EH (cell line): ENCODE measurements around the gene APBA1.

Experiments used
- DNase-seq: peaks from one replicate; pipeline ENCODE4 v3.0.0-alpha.2; 2015; ENCODE audit warnings: low read depth

APBA1 gene

GRCh38 chr9:69657269-69657668 lies 14.9 kb downstream of the APBA1 start:
- no peak for DNase-seq

DNA sequence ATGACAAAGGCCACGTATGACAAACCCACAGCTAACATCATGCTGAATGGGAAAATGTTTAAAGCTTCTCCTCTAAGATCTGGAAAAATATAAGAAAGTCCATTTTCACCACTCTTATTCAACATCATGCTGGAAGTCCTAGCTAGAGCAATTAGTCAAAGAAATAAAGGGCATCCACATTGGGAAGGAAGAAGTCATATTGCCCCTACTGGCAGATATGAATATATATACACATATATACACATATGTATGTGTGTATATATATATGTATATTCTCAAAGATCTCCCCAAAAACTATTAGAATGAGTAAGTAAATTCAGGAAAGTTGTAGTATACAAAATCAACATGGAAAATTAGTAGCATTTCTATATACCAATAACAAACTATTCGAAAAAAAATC lies 17.1 kb downstream of the APBA1 start:
- DNase-seq = no peak

GRCh38 chr9:69653261-69653660 lies 18.9 kb downstream of the APBA1 start:
- no peak for DNase-seq

- peak; percentile 76 for DNase-seq
Observed at GRCh38 chr9:69649566-69650250, 22.5 kb downstream of the APBA1 start.

- DNase-seq = no peak
Observed at GRCh38 chr9:69647804-69648203, 24.4 kb downstream of the APBA1 start.

- no peak for DNase-seq
Observed at GRCh38 chr9:69646810-69647209, 25.4 kb downstream of the APBA1 start.

- DNase-seq = no peak
Observed at GRCh38 chr9:69645488-69645887, 26.7 kb downstream of the APBA1 start.

DNA sequence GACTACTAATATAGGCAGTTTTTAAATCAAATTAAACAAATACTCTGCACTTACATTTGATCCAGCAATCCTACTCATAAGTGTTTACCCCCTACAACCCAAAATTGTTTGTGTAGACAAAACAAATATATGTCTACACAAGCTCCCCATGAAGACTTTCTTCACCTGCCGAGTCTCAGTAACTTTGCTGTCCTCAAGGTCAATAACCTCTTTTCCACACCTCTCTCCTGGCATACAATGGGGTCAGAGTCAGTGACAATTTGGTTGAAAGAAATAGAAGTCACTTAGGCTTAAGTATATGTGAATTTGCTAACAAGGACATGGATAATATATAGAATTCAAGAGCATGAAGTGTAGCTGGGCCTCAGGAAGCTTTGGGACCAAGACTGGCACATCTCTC lies 29.1 kb downstream of the APBA1 start:
- DNase-seq = no peak

GRCh38 chr9:69637817-69638200 lies 34.4 kb downstream of the APBA1 start:
- peak; percentile 78 for DNase-seq

- peak; percentile 40 for DNase-seq
Observed at GRCh38 chr9:69637193-69637816, 34.9 kb downstream of the APBA1 start.

- DNase-seq = no peak
Observed at GRCh38 chr9:69633716-69634115, 38.5 kb downstream of the APBA1 start.

GRCh38 chr9:69632768-69633167 lies 39.4 kb downstream of the APBA1 start:
- no peak for DNase-seq

DNA sequence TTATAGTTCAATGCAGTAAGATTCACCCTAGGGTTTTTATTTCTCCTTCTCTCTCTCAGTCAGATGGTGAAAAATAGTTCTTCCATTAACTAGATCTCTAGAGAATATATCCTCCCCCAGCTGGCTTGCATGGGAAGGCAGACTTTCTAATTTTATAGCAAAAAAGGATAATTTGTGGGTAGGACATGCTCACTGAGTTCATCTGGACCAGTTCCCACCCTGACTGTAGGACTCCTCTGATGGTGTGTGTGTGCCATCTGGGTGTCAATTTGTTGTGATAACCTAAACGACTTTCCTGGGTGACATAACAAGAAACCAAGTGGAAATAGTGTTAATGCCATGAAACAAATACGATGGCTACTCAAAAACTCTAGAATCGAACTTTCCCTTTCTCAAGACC lies 44.9 kb downstream of the APBA1 start:
- DNase-seq = no peak

DNA sequence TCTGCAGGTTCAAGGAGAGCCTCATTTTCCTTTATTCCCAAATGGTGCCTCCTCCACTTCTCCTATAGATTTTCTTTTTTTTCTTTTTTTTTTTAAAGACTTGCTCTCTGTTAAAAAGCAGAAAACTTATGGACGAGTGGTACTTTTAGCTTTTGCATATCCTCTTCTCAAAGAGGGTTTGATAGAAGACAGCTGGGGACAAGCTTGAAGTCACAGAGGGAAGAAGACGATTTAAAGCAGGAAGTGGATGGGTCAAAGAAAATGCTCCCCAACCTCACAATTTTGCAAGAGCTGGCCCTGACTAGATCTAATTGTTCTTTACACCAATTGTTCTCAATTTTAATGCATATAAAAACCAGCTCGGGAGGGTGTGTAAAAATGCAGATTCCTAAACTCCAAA lies 48.9 kb downstream of the APBA1 start:
- no peak for DNase-seq

DNA sequence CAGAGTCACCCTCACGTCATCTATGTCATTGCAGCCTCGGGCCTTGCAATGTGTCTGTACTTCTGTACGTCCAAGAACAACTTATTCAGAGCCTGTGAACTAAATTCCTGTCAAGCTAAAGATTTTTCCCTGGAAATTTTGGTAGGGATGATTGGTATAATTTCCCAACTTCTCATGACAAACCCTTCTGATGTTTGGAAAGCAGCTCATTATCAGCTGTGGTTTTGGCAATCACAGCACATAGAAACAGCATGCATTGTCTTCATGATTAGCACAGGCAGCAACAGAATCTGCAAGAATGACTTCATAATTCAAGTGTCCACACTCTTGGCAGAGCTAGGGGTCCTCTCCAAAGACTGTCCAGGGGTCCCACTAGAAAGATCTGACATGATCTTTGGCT lies 49.5 kb downstream of the APBA1 start:
- DNase-seq = peak; percentile 23

GRCh38 chr9:69621730-69622460 lies 50.3 kb downstream of the APBA1 start:
- DNase-seq = no peak

- DNase-seq = no peak
Observed at GRCh38 chr9:69620731-69621130, 51.4 kb downstream of the APBA1 start.

GRCh38 chr9:69619233-69619632 lies 52.9 kb downstream of the APBA1 start:
- DNase-seq = no peak

GRCh38 chr9:69617006-69617405 lies 55.2 kb downstream of the APBA1 start:
- DNase-seq = no peak

DNA sequence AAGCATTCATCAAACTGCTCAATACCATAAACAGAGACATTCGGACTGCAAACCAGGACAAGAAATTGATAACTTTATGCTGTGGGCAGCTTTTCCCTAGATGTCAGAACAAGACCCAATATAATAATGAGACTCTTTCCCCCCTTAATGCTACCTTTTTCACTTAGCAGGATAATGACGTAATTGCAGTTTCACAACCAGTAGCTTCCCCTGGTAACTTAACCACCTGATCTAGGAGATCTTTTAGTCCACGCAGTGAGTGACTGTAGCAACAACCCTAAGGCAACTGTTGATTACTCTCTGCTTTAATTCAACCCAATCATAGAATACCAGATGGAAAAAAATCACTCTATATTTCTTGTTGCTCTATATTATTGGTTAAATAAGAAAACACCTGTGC lies 56.3 kb downstream of the APBA1 start:
- no peak for DNase-seq

GRCh38 chr9:69611221-69611620 lies 61.0 kb downstream of the APBA1 start:
- no peak for DNase-seq

GRCh38 chr9:69609156-69609555 lies 63.0 kb downstream of the APBA1 start:
- DNase-seq = no peak

- no peak for DNase-seq
Observed at GRCh38 chr9:69606089-69606488, 66.1 kb downstream of the APBA1 start.
